Central memory CD4-positive, alpha-beta T cell (primary cell): Measurements from ENCODE around the gene CETN1.

Experiments used
- DNase-seq: peaks from one replicate; pipeline ENCODE4 v3.0.0; 2022

The CETN1 gene

GRCh38 chr18:627231-627630, 47.1 kb downstream of the CETN1 start:
- no peak for DNase-seq

DNA sequence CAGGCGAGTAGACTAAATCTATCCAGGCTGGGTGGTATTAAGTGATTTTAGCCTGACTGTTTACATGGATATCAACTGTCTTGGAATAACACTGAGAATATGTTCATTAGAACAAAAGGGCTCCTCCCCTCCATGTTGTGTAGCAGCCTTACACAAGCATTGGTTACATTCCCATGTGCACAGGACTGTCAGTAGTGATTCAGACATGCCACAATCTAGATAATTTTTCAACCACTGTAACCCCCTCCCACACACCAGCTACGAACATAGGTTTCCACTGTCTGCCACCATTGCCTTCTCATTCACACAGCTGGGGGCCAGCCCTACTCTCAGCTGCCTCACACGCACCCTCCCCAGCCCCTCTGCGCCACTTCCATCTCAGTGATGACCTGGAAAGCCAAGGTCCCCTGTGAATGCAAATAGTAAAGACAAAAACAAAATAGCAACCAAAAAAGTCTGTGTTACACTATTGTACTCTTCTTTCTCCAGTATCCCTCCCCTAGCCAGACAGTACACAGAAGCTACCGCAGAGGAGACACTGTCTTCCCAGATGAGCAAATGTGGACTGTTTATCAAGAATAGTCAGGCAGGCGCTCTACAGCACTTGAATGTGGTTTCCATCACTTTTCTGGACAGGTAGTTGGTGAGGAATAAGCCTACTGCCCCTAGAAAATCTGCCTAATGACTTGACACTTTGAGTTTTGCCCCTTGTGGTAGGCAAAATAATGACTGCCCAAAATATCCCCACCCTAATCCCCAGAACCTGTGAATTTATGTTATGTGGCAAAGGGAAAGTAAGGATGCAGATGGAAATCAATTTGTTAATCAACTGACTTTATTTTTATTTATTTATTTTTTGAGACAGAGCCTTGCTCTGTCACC, 49.3 kb downstream of the CETN1 start:
- no peak for DNase-seq

DNA sequence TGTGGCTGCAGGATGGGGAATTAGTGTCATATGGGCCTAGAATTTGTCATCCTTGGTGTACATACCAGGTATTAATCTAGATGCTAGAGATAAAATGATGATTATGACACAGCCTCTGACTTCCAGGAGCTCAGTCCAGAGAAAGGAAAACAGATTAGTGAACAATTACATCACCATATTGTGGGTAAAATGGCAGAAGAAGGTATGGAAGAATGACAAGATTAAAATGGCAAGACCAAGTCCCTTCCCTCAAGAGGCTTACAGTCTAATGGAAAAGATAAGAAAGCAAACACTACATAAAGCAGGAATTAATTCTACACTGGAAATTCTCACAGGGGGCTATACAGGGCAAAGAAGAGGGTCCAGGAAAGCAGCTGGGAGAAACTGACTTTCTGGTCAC, 51.4 kb downstream of the CETN1 start:
- no peak for DNase-seq
